Endothelial cell of umbilical vein (primary cell): ENCODE data around the gene VANGL2.

Experiments used
- MYC ChIP-seq: IDR thresholded peaks from one replicate; pipeline ENCODE4 v1.6.1; 2011; ENCODE audit warnings: mild to moderate bottlenecking, low read depth, low read length
- POLR2A ChIP-seq: IDR thresholded peaks from 2 replicates; pipeline ENCODE4 v1.6.1; 2012; ENCODE audit warnings: low read depth, mild to moderate bottlenecking, control low read depth, low read length
- POLR2AphosphoS5 ChIP-seq: IDR thresholded peaks from 2 replicates; pipeline ENCODE4 v1.6.1; 2012; ENCODE audit warnings: low read depth, mild to moderate bottlenecking, control low read depth, low read length, moderate library complexity; ENCODE audit not compliant: insufficient read depth
- TF ChIP-seq, protein P1 (sequence below), 2 donors: IDR thresholded peaks; 1 replicate in 1 of 2; 2 replicates in 1 of 2; pipeline ENCODE4 v1.5.1; 2011; ENCODE audit warnings: low read length in 2 of 2, mild to moderate bottlenecking in 2 of 2, moderate library complexity in 2 of 2, control low read depth in 1 of 2, inconsistent platforms in 1 of 2, low read depth in 1 of 2; ENCODE audit not compliant: insufficient read depth in 1 of 2; ENCODE audit errors: extremely low read depth in 1 of 2

DNA sequence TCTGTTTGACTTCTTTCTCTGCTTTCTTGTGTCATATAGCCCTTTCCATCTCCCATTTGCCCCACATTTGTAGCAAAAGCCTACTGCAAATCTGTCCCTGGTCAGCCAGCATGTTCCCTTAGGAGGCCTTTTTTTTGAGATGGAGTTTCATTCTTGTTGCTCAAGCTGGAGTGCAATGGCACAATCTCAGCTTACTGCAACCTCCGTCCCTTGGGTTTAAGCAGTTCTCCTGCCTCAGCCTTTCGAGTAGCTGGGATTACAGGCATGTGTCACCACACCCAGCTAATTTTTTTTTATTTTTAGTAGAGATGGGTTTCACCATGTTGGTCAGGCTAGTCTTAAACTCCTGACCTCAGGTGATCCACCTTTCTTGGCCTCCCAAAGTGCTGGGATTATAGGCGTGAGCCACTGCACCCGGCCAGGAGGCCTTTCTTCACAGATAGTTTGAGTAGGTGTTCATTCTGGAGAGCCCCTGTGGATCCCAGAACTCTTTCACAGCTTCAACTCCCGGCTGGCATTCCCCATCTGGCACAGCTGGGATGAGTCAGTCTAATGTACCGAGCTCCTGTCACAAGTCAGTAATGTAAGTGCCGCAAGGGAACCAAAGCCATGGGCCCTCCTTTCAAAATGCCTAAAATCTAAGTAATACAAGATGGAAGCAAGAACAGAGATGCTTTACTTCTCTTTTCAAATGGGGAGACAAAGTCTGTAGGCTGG is 42.9 kb upstream of the VANGL2 start:
- TF ChIP-seq, protein P1, sequence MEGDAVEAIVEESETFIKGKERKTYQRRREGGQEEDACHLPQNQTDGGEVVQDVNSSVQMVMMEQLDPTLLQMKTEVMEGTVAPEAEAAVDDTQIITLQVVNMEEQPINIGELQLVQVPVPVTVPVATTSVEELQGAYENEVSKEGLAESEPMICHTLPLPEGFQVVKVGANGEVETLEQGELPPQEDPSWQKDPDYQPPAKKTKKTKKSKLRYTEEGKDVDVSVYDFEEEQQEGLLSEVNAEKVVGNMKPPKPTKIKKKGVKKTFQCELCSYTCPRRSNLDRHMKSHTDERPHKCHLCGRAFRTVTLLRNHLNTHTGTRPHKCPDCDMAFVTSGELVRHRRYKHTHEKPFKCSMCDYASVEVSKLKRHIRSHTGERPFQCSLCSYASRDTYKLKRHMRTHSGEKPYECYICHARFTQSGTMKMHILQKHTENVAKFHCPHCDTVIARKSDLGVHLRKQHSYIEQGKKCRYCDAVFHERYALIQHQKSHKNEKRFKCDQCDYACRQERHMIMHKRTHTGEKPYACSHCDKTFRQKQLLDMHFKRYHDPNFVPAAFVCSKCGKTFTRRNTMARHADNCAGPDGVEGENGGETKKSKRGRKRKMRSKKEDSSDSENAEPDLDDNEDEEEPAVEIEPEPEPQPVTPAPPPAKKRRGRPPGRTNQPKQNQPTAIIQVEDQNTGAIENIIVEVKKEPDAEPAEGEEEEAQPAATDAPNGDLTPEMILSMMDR (IDR thresholded peaks at IDR 0.05; ENCODE audit: extremely low read depth in 1 of 2, insufficient read depth in 1 of 2, low read depth in 1 of 2, low read length in 2 of 2) = no peak
- TF ChIP-seq POLR2AphosphoS5 = no peak
- TF ChIP-seq POLR2A = no peak
- no peak for TF ChIP-seq MYC
